Measurements from ENCODE around the gene ENGASE. TPM values are rescaled to one million over a fixed set of nuclear protein-coding genes. Genes with fewer than 3 reads are reported as not detected.

The ENGASE gene
- total and polyA plus RNA-seq, 9 of the 15 experiments (the other 6 are each of a cell fraction or from before 2014, with no cell fraction given), result 0.06 to 45.5 (median 13.9) TPM

GRCh38 chr17:79031996-79032875 lies 42.4 kb upstream of the ENGASE start (continued):
- TF ChIP-seq, protein P1, sequence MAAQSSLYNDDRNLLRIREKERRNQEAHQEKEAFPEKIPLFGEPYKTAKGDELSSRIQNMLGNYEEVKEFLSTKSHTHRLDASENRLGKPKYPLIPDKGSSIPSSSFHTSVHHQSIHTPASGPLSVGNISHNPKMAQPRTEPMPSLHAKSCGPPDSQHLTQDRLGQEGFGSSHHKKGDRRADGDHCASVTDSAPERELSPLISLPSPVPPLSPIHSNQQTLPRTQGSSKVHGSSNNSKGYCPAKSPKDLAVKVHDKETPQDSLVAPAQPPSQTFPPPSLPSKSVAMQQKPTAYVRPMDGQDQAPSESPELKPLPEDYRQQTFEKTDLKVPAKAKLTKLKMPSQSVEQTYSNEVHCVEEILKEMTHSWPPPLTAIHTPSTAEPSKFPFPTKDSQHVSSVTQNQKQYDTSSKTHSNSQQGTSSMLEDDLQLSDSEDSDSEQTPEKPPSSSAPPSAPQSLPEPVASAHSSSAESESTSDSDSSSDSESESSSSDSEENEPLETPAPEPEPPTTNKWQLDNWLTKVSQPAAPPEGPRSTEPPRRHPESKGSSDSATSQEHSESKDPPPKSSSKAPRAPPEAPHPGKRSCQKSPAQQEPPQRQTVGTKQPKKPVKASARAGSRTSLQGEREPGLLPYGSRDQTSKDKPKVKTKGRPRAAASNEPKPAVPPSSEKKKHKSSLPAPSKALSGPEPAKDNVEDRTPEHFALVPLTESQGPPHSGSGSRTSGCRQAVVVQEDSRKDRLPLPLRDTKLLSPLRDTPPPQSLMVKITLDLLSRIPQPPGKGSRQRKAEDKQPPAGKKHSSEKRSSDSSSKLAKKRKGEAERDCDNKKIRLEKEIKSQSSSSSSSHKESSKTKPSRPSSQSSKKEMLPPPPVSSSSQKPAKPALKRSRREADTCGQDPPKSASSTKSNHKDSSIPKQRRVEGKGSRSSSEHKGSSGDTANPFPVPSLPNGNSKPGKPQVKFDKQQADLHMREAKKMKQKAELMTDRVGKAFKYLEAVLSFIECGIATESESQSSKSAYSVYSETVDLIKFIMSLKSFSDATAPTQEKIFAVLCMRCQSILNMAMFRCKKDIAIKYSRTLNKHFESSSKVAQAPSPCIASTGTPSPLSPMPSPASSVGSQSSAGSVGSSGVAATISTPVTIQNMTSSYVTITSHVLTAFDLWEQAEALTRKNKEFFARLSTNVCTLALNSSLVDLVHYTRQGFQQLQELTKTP (IDR thresholded peaks at IDR 0.05; ENCODE audit: low read depth in 1 of 2, partially characterized antibody in 2 of 2), result no peak

DNA sequence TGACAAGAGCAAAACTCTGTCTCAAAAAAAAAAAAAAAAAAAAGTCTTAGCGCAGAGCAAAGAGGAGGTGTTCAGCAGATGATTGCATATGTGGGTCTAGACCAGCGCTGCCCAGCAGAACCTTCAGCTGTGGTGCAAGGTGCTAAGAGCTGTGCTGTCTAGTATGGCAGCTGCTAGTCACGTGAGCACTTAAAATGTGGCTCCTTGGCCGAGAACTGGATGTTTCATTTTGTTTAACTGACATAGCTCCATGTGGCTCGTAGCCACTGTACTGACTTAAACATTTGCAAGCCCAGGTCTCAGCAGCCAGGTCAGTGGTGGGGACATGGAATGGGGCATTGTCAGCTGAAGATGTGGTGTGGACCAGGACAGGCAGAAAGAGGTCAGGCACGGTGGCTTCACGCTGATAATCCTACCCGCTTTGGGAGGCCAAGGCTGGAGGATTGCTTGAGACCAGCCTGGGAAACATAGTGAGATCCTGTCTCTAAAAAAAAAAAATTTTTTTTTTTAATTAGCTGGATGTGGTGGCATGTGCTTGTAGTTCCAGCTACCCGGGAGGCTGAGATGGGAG lies 41.5 kb upstream of the ENGASE start:
- H3K4me3 ChIP-seq, result no peak overlapping the region
- no peak for DNase-seq (ENCODE audit: extremely low read depth in 1 of 4, low spot score in 3 of 4)
- TF ChIP-seq TFE3 (CRISPR knock-in tag; IDR thresholded peaks at IDR 0.05) (peak; percentile 73), RAD51 (IDR thresholded peaks at IDR 0.05; ENCODE audit: borderline replicate concordance, low read depth) (peak; percentile 58), BHLHE40 (IDR thresholded peaks at IDR 0.05; ENCODE audit: low read length) (peak; percentile 72), ZNF354B (CRISPR knock-in tag; IDR thresholded peaks at IDR 0.05) (no peak), FOXK1 (CRISPR knock-in tag; IDR thresholded peaks at IDR 0.05; ENCODE audit: borderline replicate concordance) (no peak)
- TF ChIP-seq, protein P2, sequence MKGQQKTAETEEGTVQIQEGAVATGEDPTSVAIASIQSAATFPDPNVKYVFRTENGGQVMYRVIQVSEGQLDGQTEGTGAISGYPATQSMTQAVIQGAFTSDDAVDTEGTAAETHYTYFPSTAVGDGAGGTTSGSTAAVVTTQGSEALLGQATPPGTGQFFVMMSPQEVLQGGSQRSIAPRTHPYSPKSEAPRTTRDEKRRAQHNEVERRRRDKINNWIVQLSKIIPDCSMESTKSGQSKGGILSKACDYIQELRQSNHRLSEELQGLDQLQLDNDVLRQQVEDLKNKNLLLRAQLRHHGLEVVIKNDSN (CRISPR knock-in tag; IDR thresholded peaks at IDR 0.05), result peak; percentile 77
- TF ChIP-seq, protein P3, sequence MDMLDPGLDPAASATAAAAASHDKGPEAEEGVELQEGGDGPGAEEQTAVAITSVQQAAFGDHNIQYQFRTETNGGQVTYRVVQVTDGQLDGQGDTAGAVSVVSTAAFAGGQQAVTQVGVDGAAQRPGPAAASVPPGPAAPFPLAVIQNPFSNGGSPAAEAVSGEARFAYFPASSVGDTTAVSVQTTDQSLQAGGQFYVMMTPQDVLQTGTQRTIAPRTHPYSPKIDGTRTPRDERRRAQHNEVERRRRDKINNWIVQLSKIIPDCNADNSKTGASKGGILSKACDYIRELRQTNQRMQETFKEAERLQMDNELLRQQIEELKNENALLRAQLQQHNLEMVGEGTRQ (CRISPR knock-in tag; IDR thresholded peaks at IDR 0.05), result peak; percentile 65

More for the DNA sequence above, 41.5 kb upstream of the ENGASE start:
- Histone ChIP-seq H3K4me1 (replicated peaks in 1 of 2; ENCODE audit: control insufficient read depth in 2 of 2, insufficient read depth in 2 of 2, low read length in 2 of 2) (peaks cover 0 to 2% of the 10 kb centered on the region in 2 experiments; a peak in 1 of 5 replicates), H3K27me3 (ENCODE audit: control insufficient read depth in 2 of 2, insufficient read depth in 2 of 2, low read length in 2 of 2) (peaks cover 52 to 73% of the 10 kb centered on the region in 2 experiments), H3K79me2 (ENCODE audit: control insufficient read depth, insufficient read depth, low read length) (no peaks in the 10 kb centered on the region), H2AFZ (ENCODE audit: low read depth, low read length) (no peak overlapping the region), H3K9ac (ENCODE audit: insufficient read depth in 1 of 2, low read depth in 2 of 2, low read length in 2 of 2) (no peak overlapping the region), H3K4me2 (ENCODE audit: insufficient read depth, low read length) (no peak overlapping the region), H4K20me1 (replicated peaks; ENCODE audit: control insufficient read depth, insufficient read depth, low read length) (peaks cover 4% of the 10 kb centered on the region; the same call in 1 of the 2 replicates), H3K9me3 (replicated peaks; ENCODE audit: control insufficient read depth, insufficient read depth, low read depth, low read length) (no peaks in the 10 kb centered on the region), H3K9me1 (ENCODE audit: control insufficient read depth, insufficient read depth, low read length) (no peaks in the 10 kb centered on the region), H3K36me3 (ENCODE audit: control insufficient read depth, insufficient read depth, low read length) (no peaks in the 10 kb centered on the region), H3K27ac (ENCODE audit: extremely low read depth, low read depth, low read length) (no peak overlapping the region)
- POLR2A ChIA-PET, result interaction anchor here (0.6 to 1.7 kb wide), 3 partner anchors 9 to 436 kb away, joined by 3 to 4 read pairs (median 4); no protein-coding TSS in a partner anchor
- FAIRE-seq (no peak), ATAC-seq (no peak)
- in situ Hi-C loops (cut with MboI), result no loop called here
- BruUV-seq (replicated peaks), result no TSS peak
- 2% methylated on average over 9 of the region's 9 CpGs for WGBS (ENCODE audit: insufficient coverage, low coverage, missing lambda C conversion rate)
- CTCF ChIA-PET (ENCODE audit: low intra/inter-chr PET ratio), result no interaction called here
- intact Hi-C loops (cut with micrococcal nuclease), result no loop called here
